ENCODE data around the gene REC114.

- TF ChIP-seq CTCF (optimal IDR thresholded peaks at IDR 0.05 in 1 of 3, IDR thresholded peaks at IDR 0.05 in 1 of 3, conservative IDR thresholded peaks at IDR 0.05 in 1 of 3; ENCODE audit: extremely low read depth in 1 of 3, insufficient read depth in 2 of 3, low read length in 3 of 3) (no peak), EZH2 (IDR thresholded peaks at IDR 0.05; ENCODE audit: low read length) (no peak)
Observed at GRCh38 chr15:73604477-73604876, 161.5 kb downstream of the REC114 start.
